ENCODE results near the gene IL1RAPL1.

GRCh38 chrX:29242856-29243255 is 655.6 kb downstream of the IL1RAPL1 start:
- no peak for TF ChIP-seq CTCF (IDR thresholded peaks at IDR 0.05)
- TF ChIP-seq CHD4 (IDR thresholded peaks at IDR 0.05; ENCODE audit: borderline replicate concordance), result no peak
- no peak for TF ChIP-seq ZC3H11A (IDR thresholded peaks at IDR 0.05)
- no peak for TF ChIP-seq HDAC2 (IDR thresholded peaks at IDR 0.05)
- TF ChIP-seq POLR2A (IDR thresholded peaks at IDR 0.05; ENCODE audit: low read length), result no peak
- TF ChIP-seq CEBPB (IDR thresholded peaks at IDR 0.05), result no peak
- no peak for TF ChIP-seq MAZ (IDR thresholded peaks at IDR 0.05; ENCODE audit: borderline replicate concordance, low read depth, low read length)
